ENCODE results near the gene LONP1. TPM values are rescaled to one million over a fixed set of nuclear protein-coding genes. Genes with fewer than 3 reads are reported as not detected.

The LONP1 gene
- total RNA-seq, 1 donor from 2014 or later = 65.3 TPM

GRCh38 chr19:5686647-5687359 is 33.1 kb downstream of the LONP1 start:
- ATAC-seq (peak; percentile 91 to 94), DNase-seq (peak; percentile 99)
- Histone ChIP-seq H3K36me3 (peaks cover 4% of the 10 kb centered on the region), H3K27me3 (ENCODE audit: low read depth) (no peaks in the 10 kb centered on the region), H3K9me3 (no peaks in the 10 kb centered on the region), H3K4me1 (peaks cover 18% of the 10 kb centered on the region), H3K27ac (peak overlapping the region; percentile 79), H3K4me3 (peak overlapping the region; percentile 77)
- intact Hi-C loops (cut with DNase I) = no loop called here
- TF ChIP-seq CTCF (IDR thresholded peaks at IDR 0.05) = peak; percentile 78

GRCh38 chr19:5686326-5686646 is 33.7 kb downstream of the LONP1 start:
- peak overlapping the region; percentile 79 for H3K27ac ChIP-seq

GRCh38 chr19:5684694-5685430 is 35.1 kb downstream of the LONP1 start:
- H3K9me3 ChIP-seq = no peaks in the 10 kb centered on the region
- ATAC-seq (no peak), DNase-seq (peak; percentile 45)
- no peak for TF ChIP-seq CTCF (IDR thresholded peaks at IDR 0.05)
- intact Hi-C loops (cut with DNase I) = no loop called here
- no peak overlapping the region for H3K27ac ChIP-seq
- no peaks in the 10 kb centered on the region for H3K36me3 ChIP-seq
- peaks cover 12% of the 10 kb centered on the region for H3K4me1 ChIP-seq
- H3K27me3 ChIP-seq (ENCODE audit: low read depth) = no peaks in the 10 kb centered on the region
- no peak overlapping the region for H3K4me3 ChIP-seq

More at GRCh38 chr19:5686326-5686646, 33.7 kb downstream of the LONP1 start:
- H3K36me3 ChIP-seq = no peaks in the 10 kb centered on the region
- no peaks in the 10 kb centered on the region for H3K9me3 ChIP-seq
- no peak for TF ChIP-seq CTCF (IDR thresholded peaks at IDR 0.05)
- no peaks in the 10 kb centered on the region for H3K27me3 ChIP-seq (ENCODE audit: low read depth)
- H3K4me1 ChIP-seq = peaks cover 13% of the 10 kb centered on the region
- no peak for DNase-seq
- peak overlapping the region; percentile 77 for H3K4me3 ChIP-seq
- ATAC-seq = no peak
- intact Hi-C loops (cut with DNase I) = no loop called here

GRCh38 chr19:5683177-5683886 is 36.6 kb downstream of the LONP1 start:
- intact Hi-C loops (cut with DNase I) = no loop called here
- no peak for ATAC-seq
- H3K27ac ChIP-seq = no peak overlapping the region
- TF ChIP-seq CTCF (IDR thresholded peaks at IDR 0.05) = no peak
- H3K4me3 ChIP-seq = no peak overlapping the region
- peaks cover 5% of the 10 kb centered on the region for H3K36me3 ChIP-seq
- no peaks in the 10 kb centered on the region for H3K9me3 ChIP-seq
- H3K4me1 ChIP-seq = peaks cover 24% of the 10 kb centered on the region
- no peak for DNase-seq
- H3K27me3 ChIP-seq (ENCODE audit: low read depth) = no peaks in the 10 kb centered on the region

GRCh38 chr19:5682107-5682482 is 37.9 kb downstream of the LONP1 start:
- no peak overlapping the region for H3K4me3 ChIP-seq
- ATAC-seq (no peak), DNase-seq (no peak)
- H3K27ac ChIP-seq = no peak overlapping the region
- no peaks in the 10 kb centered on the region for H3K27me3 ChIP-seq (ENCODE audit: low read depth)
- no peak for TF ChIP-seq CTCF (IDR thresholded peaks at IDR 0.05)
- peaks cover 17% of the 10 kb centered on the region for H3K36me3 ChIP-seq
- no peaks in the 10 kb centered on the region for H3K9me3 ChIP-seq
- H3K4me1 ChIP-seq = peaks cover 19% of the 10 kb centered on the region
- intact Hi-C loops (cut with DNase I) = no loop called here
